Measurements from ENCODE around the gene MS4A4A. TPM values are rescaled to one million over a fixed set of nuclear protein-coding genes. Genes with fewer than 3 reads are reported as not detected.

Gene MS4A4A
- total and polyA plus RNA-seq, 2 of the 4 experiments (the other 2 are of a cell fraction), result not detected

GRCh38 chr11:60332846-60333245, 52.4 kb downstream of the MS4A4A start:
- no peak overlapping the region for H2AK9ac ChIP-seq (replicated peaks; ENCODE audit: low read depth, low read length, poor library complexity)
- no peak overlapping the region for H3K4me3 ChIP-seq (ENCODE audit: insufficient read depth, low read depth, low read length)
- no peak overlapping the region for H3K18ac ChIP-seq (ENCODE audit: low read depth, low read length)
- H3K9me1 ChIP-seq (ENCODE audit: insufficient read depth, low read length), result no peaks in the 10 kb centered on the region
- CTCF ChIA-PET, result no interaction called here
- H2AK5ac ChIP-seq (ENCODE audit: low read depth, low read length), result no peak overlapping the region
- H3K27ac ChIP-seq (ENCODE audit: insufficient read depth, low read length), result no peak overlapping the region
- H3K14ac ChIP-seq (replicated peaks; ENCODE audit: low read depth, low read length), result no peak overlapping the region
- no peaks in the 10 kb centered on the region for H3K4me1 ChIP-seq (ENCODE audit: control insufficient read depth, insufficient read depth, low read length)
- DNase-seq (no peak), ATAC-seq (ENCODE audit: low read depth) (no peak)
- H2BK5ac ChIP-seq (ENCODE audit: low read depth, low read length, poor library complexity, severe bottlenecking), result no peak overlapping the region
- no peak overlapping the region for H3K4ac ChIP-seq (ENCODE audit: low read depth, low read length)
- dilution Hi-C loops (cut with HindIII; ENCODE audit: low sequenced_read_pairs, unreplicated experiment), result no loop called here
- H3K9me3 ChIP-seq (ENCODE audit: control insufficient read depth, insufficient read depth, low read length), result no peaks in the 10 kb centered on the region; the same call in 1 of the 2 replicates
- H3K9ac ChIP-seq (ENCODE audit: low read depth, low read length), result no peak overlapping the region
- WGBS, 2 experiments (ENCODE audit: extremely low coverage in 2 of 2, insufficient read length in 1 of 2), result no CpG with 5 or more reads among the region's 3 CpGs
- no peak overlapping the region for H4K8ac ChIP-seq (ENCODE audit: low read depth in 2 of 2, low read length in 2 of 2)
- no peak overlapping the region for H3K4me2 ChIP-seq (ENCODE audit: low read depth, low read length)
- no peak overlapping the region for H2BK15ac ChIP-seq (ENCODE audit: low read depth, low read length)
- in situ Hi-C loops (cut with MboI; ENCODE audit: low sequenced_read_pairs), result no loop called here
- TF ChIP-seq MXI1 (IDR thresholded peaks at IDR 0.05; ENCODE audit: borderline replicate concordance, low read depth, low read length) (no peak), RFX5 (IDR thresholded peaks at IDR 0.05; ENCODE audit: low read depth, low read length) (no peak), RCOR1 (IDR thresholded peaks at IDR 0.05; ENCODE audit: insufficient replicate concordance, low read length) (no peak), RAD21 (IDR thresholded peaks at IDR 0.05; ENCODE audit: low read length) (no peak), CHD1 (IDR thresholded peaks at IDR 0.05; ENCODE audit: low read depth, low read length) (no peak), MAZ (IDR thresholded peaks at IDR 0.05; ENCODE audit: borderline replicate concordance, low read depth, low read length) (no peak)
- TF ChIP-seq, protein P1, sequence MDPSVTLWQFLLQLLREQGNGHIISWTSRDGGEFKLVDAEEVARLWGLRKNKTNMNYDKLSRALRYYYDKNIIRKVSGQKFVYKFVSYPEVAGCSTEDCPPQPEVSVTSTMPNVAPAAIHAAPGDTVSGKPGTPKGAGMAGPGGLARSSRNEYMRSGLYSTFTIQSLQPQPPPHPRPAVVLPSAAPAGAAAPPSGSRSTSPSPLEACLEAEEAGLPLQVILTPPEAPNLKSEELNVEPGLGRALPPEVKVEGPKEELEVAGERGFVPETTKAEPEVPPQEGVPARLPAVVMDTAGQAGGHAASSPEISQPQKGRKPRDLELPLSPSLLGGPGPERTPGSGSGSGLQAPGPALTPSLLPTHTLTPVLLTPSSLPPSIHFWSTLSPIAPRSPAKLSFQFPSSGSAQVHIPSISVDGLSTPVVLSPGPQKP (IDR thresholded peaks at IDR 0.05; ENCODE audit: borderline replicate concordance, low read depth, low read length), result no peak
- TF ChIP-seq, protein P2, sequence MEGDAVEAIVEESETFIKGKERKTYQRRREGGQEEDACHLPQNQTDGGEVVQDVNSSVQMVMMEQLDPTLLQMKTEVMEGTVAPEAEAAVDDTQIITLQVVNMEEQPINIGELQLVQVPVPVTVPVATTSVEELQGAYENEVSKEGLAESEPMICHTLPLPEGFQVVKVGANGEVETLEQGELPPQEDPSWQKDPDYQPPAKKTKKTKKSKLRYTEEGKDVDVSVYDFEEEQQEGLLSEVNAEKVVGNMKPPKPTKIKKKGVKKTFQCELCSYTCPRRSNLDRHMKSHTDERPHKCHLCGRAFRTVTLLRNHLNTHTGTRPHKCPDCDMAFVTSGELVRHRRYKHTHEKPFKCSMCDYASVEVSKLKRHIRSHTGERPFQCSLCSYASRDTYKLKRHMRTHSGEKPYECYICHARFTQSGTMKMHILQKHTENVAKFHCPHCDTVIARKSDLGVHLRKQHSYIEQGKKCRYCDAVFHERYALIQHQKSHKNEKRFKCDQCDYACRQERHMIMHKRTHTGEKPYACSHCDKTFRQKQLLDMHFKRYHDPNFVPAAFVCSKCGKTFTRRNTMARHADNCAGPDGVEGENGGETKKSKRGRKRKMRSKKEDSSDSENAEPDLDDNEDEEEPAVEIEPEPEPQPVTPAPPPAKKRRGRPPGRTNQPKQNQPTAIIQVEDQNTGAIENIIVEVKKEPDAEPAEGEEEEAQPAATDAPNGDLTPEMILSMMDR (conservative IDR thresholded peaks at IDR 0.05; ENCODE audit: low read depth, low read length), result no peak
- no peak overlapping the region for H2BK120ac ChIP-seq (ENCODE audit: low read depth, low read length)
- no peaks in the 10 kb centered on the region for H4K20me1 ChIP-seq (ENCODE audit: insufficient read depth, low read length)
- intact Hi-C loops (cut with micrococcal nuclease), result no loop called here
- no TSS peak for BruUV-seq (replicated peaks)
- no peak overlapping the region for H4K5ac ChIP-seq (ENCODE audit: low read depth, low read length)
- H3K56ac ChIP-seq (ENCODE audit: extremely low read depth, insufficient read depth, low read length), result no peak overlapping the region
- no peak overlapping the region for H4K91ac ChIP-seq (ENCODE audit: insufficient read depth, low read depth, low read length)
- no peaks in the 10 kb centered on the region for H3K79me1 ChIP-seq (ENCODE audit: low read depth in 1 of 2, low read length in 2 of 2)
- H3K23ac ChIP-seq (ENCODE audit: low read depth, low read length), result no peak overlapping the region
- H3K27me3 ChIP-seq (ENCODE audit: control insufficient read depth, insufficient read depth, low read length), result no peaks in the 10 kb centered on the region
- no peak overlapping the region for H2AFZ ChIP-seq (replicated peaks; ENCODE audit: low read length, poor library complexity)
- H2BK20ac ChIP-seq (ENCODE audit: low read depth, low read length), result no peak overlapping the region
- POLR2A ChIA-PET (ENCODE audit: unreplicated experiment), result no interaction called here
- H3K36me3 ChIP-seq (ENCODE audit: control insufficient read depth, insufficient read depth, low read length), result no peaks in the 10 kb centered on the region

All from IMR-90 (cell line).